Endothelial cell of umbilical vein (primary cell): ENCODE measurements around the gene INTS6. TPM values are rescaled to one million over a fixed set of nuclear protein-coding genes. Genes with fewer than 3 reads are reported as not detected.

Experiments used
- BruUV-seq: library from RNA; stranded (reverse); fragments of 400-500 nt; replicated peaks from 2 replicates; lab custom pipeline; 2021; lab: Mats Ljungman, UMichigan
- CTCF ChIA-PET: fragments of 300-600, 350-600 bp; sonication (Branson Sonifier 250); formaldehyde crosslinking; loops from one replicate; lab custom pipeline; 2021; ENCODE audit warnings: antibody characterized with exemption, inconsistent platforms; lab: Charles Lee
- POLR2A ChIA-PET: fragments of 300-600, 350-600 bp; sonication (Branson Sonifier 250); formaldehyde crosslinking; loops from one replicate; lab custom pipeline; 2021; ENCODE audit warnings: antibody characterized with exemption, inconsistent platforms; lab: Charles Lee
- DNase-seq: peaks from one replicate; pipeline ENCODE4 v3.0.0-alpha.2; 2011; ENCODE audit warnings: low read depth, low spot score
- FAIRE-seq: peaks from 2 replicates; lab custom pipeline; 2011; peaks lifted over from hg19 to GRCh38; lab: Jason Lieb, UNC
- H2AFZ ChIP-seq: 2 replicates; pipeline ENCODE4 v1.6.0; 2012; ENCODE audit warnings: low read depth, low read length, control low read depth, inconsistent platforms
- H3K27ac ChIP-seq: 2 replicates; pipeline ENCODE4 v1.5.1; 2011; ENCODE audit warnings: low read depth, mild to moderate bottlenecking, control low read depth, low read length, moderate library complexity; ENCODE audit not compliant: insufficient read depth
- H3K27me3 ChIP-seq, 2 experiments: 2 replicates each; pipeline versions ENCODE4 v1.6.0 to v1.6.1; 2011; ENCODE audit warnings: low read length in 2 of 2, mixed read lengths in 1 of 2; ENCODE audit not compliant: control insufficient read depth in 2 of 2, insufficient read depth in 2 of 2
- H3K36me3 ChIP-seq, 2 experiments: 2 replicates in 1 of 2; 3 replicates in 1 of 2; pipeline ENCODE4 v1.5.1; 2011; ENCODE audit warnings: low read length in 2 of 2, mild to moderate bottlenecking in 1 of 2, moderate library complexity in 1 of 2; ENCODE audit not compliant: control insufficient read depth in 2 of 2, insufficient read depth in 2 of 2; ENCODE audit errors: extremely low read depth in 1 of 2
- H3K4me1 ChIP-seq: 3 replicates; pipeline ENCODE4 v1.5.1; 2011; ENCODE audit warnings: mild to moderate bottlenecking, low read length; ENCODE audit not compliant: control insufficient read depth, insufficient read depth; ENCODE audit errors: extremely low read depth
- H3K4me2 ChIP-seq: 2 replicates; pipeline ENCODE4 v1.6.1; 2011; ENCODE audit warnings: low read length, control low read depth, mixed read lengths; ENCODE audit not compliant: insufficient read depth
- H3K4me3 ChIP-seq, 3 experiments: fragments of 200-600 bp in 1 of 3; sonication (generic), shearing (Covaris generic) in 1 of 3; replicated peaks in 1 of 3; 2 replicates each; pipeline ENCODE4 v1.5.1; 2011 to 2016; ENCODE audit warnings: control low read depth in 3 of 3, low read length in 3 of 3, mild to moderate bottlenecking in 2 of 3, inconsistent platforms in 1 of 3, low read depth in 1 of 3, moderate library complexity in 1 of 3; ENCODE audit not compliant: insufficient read depth in 1 of 3
- H3K79me2 ChIP-seq: 2 replicates; pipeline ENCODE4 v1.6.0; 2012; ENCODE audit warnings: low read length, inconsistent platforms; ENCODE audit not compliant: control insufficient read depth, insufficient read depth
- H3K9ac ChIP-seq: replicated peaks from 2 replicates; pipeline ENCODE3; 2011; ENCODE audit warnings: low read length, control low read depth; ENCODE audit not compliant: insufficient read depth; ENCODE audit errors: extremely low read depth
- H3K9me1 ChIP-seq: replicated peaks from 3 replicates; pipeline ENCODE4 v1.6.0; 2011; ENCODE audit warnings: mild to moderate bottlenecking, low read length; ENCODE audit not compliant: control insufficient read depth, insufficient read depth; ENCODE audit errors: extremely low read depth
- H3K9me3 ChIP-seq: replicated peaks from 2 replicates; pipeline ENCODE4 v1.5.1; 2012; ENCODE audit warnings: low read length, inconsistent platforms; ENCODE audit not compliant: control insufficient read depth, insufficient read depth
- H4K20me1 ChIP-seq: replicated peaks from 2 replicates; pipeline ENCODE3; 2011; ENCODE audit warnings: mild to moderate bottlenecking, low read length; ENCODE audit not compliant: control insufficient read depth, insufficient read depth; ENCODE audit errors: extremely low read depth
- CTCF ChIP-seq, 2 donors: IDR thresholded peaks; 1 replicate in 1 of 2; 2 replicates in 1 of 2; pipeline ENCODE4 v1.5.1; 2011; ENCODE audit warnings: low read length in 2 of 2, mild to moderate bottlenecking in 2 of 2, moderate library complexity in 2 of 2, control low read depth in 1 of 2, inconsistent platforms in 1 of 2, low read depth in 1 of 2; ENCODE audit not compliant: insufficient read depth in 1 of 2; ENCODE audit errors: extremely low read depth in 1 of 2
- EZH2 ChIP-seq: IDR thresholded peaks from 2 replicates; pipeline ENCODE4 v1.6.1; 2012; ENCODE audit warnings: borderline replicate concordance, low read depth, mild to moderate bottlenecking, moderate library complexity, low read length, inconsistent platforms; ENCODE audit not compliant: severe bottlenecking
- FOS ChIP-seq: IDR thresholded peaks from 2 replicates; pipeline ENCODE4 v1.6.1; 2011; ENCODE audit warnings: mild to moderate bottlenecking, low read length, moderate library complexity, borderline replicate concordance; ENCODE audit not compliant: insufficient read depth
- GATA2 ChIP-seq: IDR thresholded peaks from 2 replicates; pipeline ENCODE4 v1.7.0; 2011; ENCODE audit warnings: low read depth, mild to moderate bottlenecking, moderate library complexity, mixed read lengths, low read length; ENCODE audit not compliant: insufficient read length, insufficient read depth
- JUN ChIP-seq: IDR thresholded peaks from 2 replicates; pipeline ENCODE4 v1.6.1; 2011; ENCODE audit warnings: borderline replicate concordance, low read depth; ENCODE audit not compliant: insufficient read length, insufficient read depth
- MAX ChIP-seq: IDR thresholded peaks from 2 replicates; pipeline ENCODE4 v1.6.1; 2011; ENCODE audit not compliant: insufficient read depth, insufficient read length
- MYC ChIP-seq: IDR thresholded peaks from one replicate; pipeline ENCODE4 v1.6.1; 2011; ENCODE audit warnings: mild to moderate bottlenecking, low read depth, low read length
- POLR2A ChIP-seq: IDR thresholded peaks from 2 replicates; pipeline ENCODE4 v1.6.1; 2012; ENCODE audit warnings: low read depth, mild to moderate bottlenecking, control low read depth, low read length
- POLR2AphosphoS5 ChIP-seq: IDR thresholded peaks from 2 replicates; pipeline ENCODE4 v1.6.1; 2012; ENCODE audit warnings: low read depth, mild to moderate bottlenecking, control low read depth, low read length, moderate library complexity; ENCODE audit not compliant: insufficient read depth
- dilution Hi-C: fragments of 300-500 bp; cut with MboI; formaldehyde crosslinking; loops from one replicate; pipeline ENCODE4 v1.15.0; 2019; ENCODE audit warnings: low sequenced_read_pairs; ENCODE audit not compliant: extremely low pct_ligation_motif_present
- intact Hi-C: fragments of 100-400 bp; cut with micrococcal nuclease; formaldehyde crosslinking; loops from one replicate; pipeline ENCODE4 v1.10.0; 2022
- polyA plus RNA-seq, 4 experiments: library from polyadenylated mRNA; depleted of rRNA in 3 of 4; stranded (reverse) in 3 of 4; unstranded in 1 of 4; fragments of >200 nt; gene quantifications; 2 replicates each; pipeline versions ENCODE4 v1.2.1 to v1.2.3, GENCODE V29; 2011 to 2012; ENCODE audit warnings: missing spikeins in 1 of 4
- total RNA-seq: library from RNA; stranded (reverse); gene quantifications from 2 replicates; pipeline ENCODE4 v1.2.3, GENCODE V29; 2021

INTS6 gene
- total and polyA plus RNA-seq, 2 donors (not counting 3 experiments of a cell fraction or from before 2014, with no cell fraction given) = 9.5 to 45.4 TPM

- FAIRE-seq (no peak), DNase-seq (no peak)
- H2AFZ ChIP-seq = no peak overlapping the region
- TF ChIP-seq POLR2AphosphoS5 = no peak
- no peak for TF ChIP-seq JUN
- H3K4me3 ChIP-seq = no peak overlapping the region
- no peaks in the 10 kb centered on the region for H3K36me3 ChIP-seq
- H3K79me2 ChIP-seq = no peaks in the 10 kb centered on the region
- dilution Hi-C loops = no loop called here
- no peak overlapping the region for H3K9ac ChIP-seq
- H3K9me3 ChIP-seq = no peaks in the 10 kb centered on the region
- H3K4me1 ChIP-seq = no peaks in the 10 kb centered on the region
- H3K27ac ChIP-seq = no peak overlapping the region
- intact Hi-C loops = no loop called here
- CTCF ChIA-PET = no interaction called here
- H3K4me2 ChIP-seq = no peak overlapping the region
- no peaks in the 10 kb centered on the region for H3K9me1 ChIP-seq
- POLR2A ChIA-PET = no interaction called here
- no peaks in the 10 kb centered on the region for H3K27me3 ChIP-seq
- H4K20me1 ChIP-seq = no peaks in the 10 kb centered on the region
- BruUV-seq = no TSS peak
These were observed 104.5 kb downstream of the INTS6 start for GRCh38 chr13:51348069-51348967.

GRCh38 chr13:51347099-51347498 lies 105.7 kb downstream of the INTS6 start:
- no TSS peak for BruUV-seq
- no peaks in the 10 kb centered on the region for H3K27me3 ChIP-seq
- dilution Hi-C loops (no loop called here), intact Hi-C loops (no loop called here)
- H4K20me1 ChIP-seq = no peaks in the 10 kb centered on the region
- no peak overlapping the region for H2AFZ ChIP-seq
- CTCF ChIA-PET = no interaction called here
- TF ChIP-seq POLR2A (no peak), MAX (no peak), GATA2 (no peak), EZH2 (no peak), MYC (no peak), POLR2AphosphoS5 (no peak), FOS (no peak), CTCF (IDR thresholded peaks at IDR 0.05; ENCODE audit: extremely low read depth in 1 of 2, insufficient read depth in 1 of 2, low read depth in 1 of 2, low read length in 2 of 2) (no peak), JUN (no peak)
- DNase-seq (no peak), FAIRE-seq (no peak)
- no peak overlapping the region for H3K4me3 ChIP-seq
- H3K4me1 ChIP-seq = no peaks in the 10 kb centered on the region
- no peaks in the 10 kb centered on the region for H3K9me3 ChIP-seq
- H3K4me2 ChIP-seq = no peak overlapping the region
- POLR2A ChIA-PET = no interaction called here
- H3K9ac ChIP-seq = no peak overlapping the region
- H3K36me3 ChIP-seq = no peaks in the 10 kb centered on the region
- H3K79me2 ChIP-seq = no peaks in the 10 kb centered on the region
- no peaks in the 10 kb centered on the region for H3K9me1 ChIP-seq
- no peak overlapping the region for H3K27ac ChIP-seq
